NCI-H1048 (cell line): Measurements from ENCODE around the gene CDC42EP4.
"Not testable (repeated sequence)": the region's sequence is repeated elsewhere in the genome, so short reads cannot be mapped to it uniquely, and the experiment has no call there.

Source experiments
- DNase-seq: peaks from one replicate; lab custom pipeline; 2025; lab: John Stamatoyannopoulos, UW

The CDC42EP4 gene

GRCh38 chr17:73320601-73321264, 8.9 kb upstream of the CDC42EP4 start:
- no peak for DNase-seq

GRCh38 chr17:73319766-73320165, 8.0 kb upstream of the CDC42EP4 start:
- DNase-seq, result no peak

- DNase-seq, result no peak
These were observed 7.0 kb upstream of the CDC42EP4 start for GRCh38 chr17:73318836-73319235.

GRCh38 chr17:73318427-73318813, 6.6 kb upstream of the CDC42EP4 start:
- DNase-seq, result no peak

- DNase-seq, result no peak
These were observed 6.0 kb upstream of the CDC42EP4 start for GRCh38 chr17:73317513-73318426.

GRCh38 chr17:73316919-73317505, 5.2 kb upstream of the CDC42EP4 start:
- no peak for DNase-seq

GRCh38 chr17:73315471-73315870, 3.7 kb upstream of the CDC42EP4 start:
- no peak for DNase-seq

GRCh38 chr17:73313526-73314127, 1.8 kb upstream of the CDC42EP4 start:
- DNase-seq, result no peak

GRCh38 chr17:73312887-73313286, 1.1 kb upstream of the CDC42EP4 start:
- DNase-seq, result not testable (repeated sequence)

GRCh38 chr17:73311428-73311780, 397 bp downstream of the CDC42EP4 start:
- no peak for DNase-seq

- no peak for DNase-seq
These were observed 1.8 kb downstream of the CDC42EP4 start for GRCh38 chr17:73309727-73310596.

- not testable (repeated sequence) for DNase-seq
These were observed 2.8 kb downstream of the CDC42EP4 start for GRCh38 chr17:73308959-73309358.

GRCh38 chr17:73308017-73308823, 3.6 kb downstream of the CDC42EP4 start:
- no peak for DNase-seq

GRCh38 chr17:73307130-73307529, 4.7 kb downstream of the CDC42EP4 start:
- no peak for DNase-seq

GRCh38 chr17:73305845-73306836, 5.7 kb downstream of the CDC42EP4 start:
- no peak for DNase-seq

- no peak for DNase-seq
These were observed 6.6 kb downstream of the CDC42EP4 start for GRCh38 chr17:73304971-73305812.

- no peak for DNase-seq
These were observed 7.4 kb downstream of the CDC42EP4 start for GRCh38 chr17:73304438-73304837.

GRCh38 chr17:73302189-73302588, 9.6 kb downstream of the CDC42EP4 start:
- no peak for DNase-seq

GRCh38 chr17:73301369-73301768, 10.4 kb downstream of the CDC42EP4 start:
- DNase-seq, result no peak
